Activated CD8-positive, alpha-beta T cell treated with anti-CD3 and anti-CD28 coated beads, Interleukin-2, amount 10 ng/mL, durations not matched to agents 7 days and 5 days (primary cell): ENCODE data around the gene KPNA1. TPM values are rescaled to one million over a fixed set of nuclear protein-coding genes. Genes with fewer than 3 reads are reported as not detected.
"Not testable (repeated sequence)": the region's sequence is repeated elsewhere in the genome, so short reads cannot be mapped to it uniquely, and the experiment has no call there.

ENCODE experiments used
- ATAC-seq: fragments of 150-1000 bp; cut with Tn5 transposase; one replicate; pipeline ENCODE4 v1.10.0; 2021; ENCODE audit warnings: moderate library complexity
- CTCF ChIA-PET: fragments of 350-600 bp; sonication (Branson Sonifier 250); formaldehyde crosslinking; loops from one replicate; lab custom pipeline; 2021; ENCODE audit warnings: antibody characterized with exemption; lab: Charles Lee
- POLR2A ChIA-PET: fragments of 350-600 bp; sonication (Branson Sonifier 250); formaldehyde crosslinking; loops from one replicate; lab custom pipeline; 2021; ENCODE audit warnings: antibody characterized with exemption; lab: Charles Lee
- DNase-seq: peaks from one replicate; pipeline ENCODE4 v3.0.0-alpha.2; 2020
- H3K27ac Mint-ChIP-seq: one replicate; pipeline ENCODE4 v1.8.0; 2021; ENCODE audit warnings: mild to moderate bottlenecking, mixed read lengths
- H3K27me3 Mint-ChIP-seq: one replicate; pipeline ENCODE4 v1.8.0; 2021; ENCODE audit warnings: low read depth, mixed read lengths
- H3K36me3 Mint-ChIP-seq: one replicate; pipeline ENCODE4 v1.8.0; 2021; ENCODE audit warnings: low read depth, mixed read lengths
- H3K4me1 Mint-ChIP-seq: one replicate; pipeline ENCODE4 v1.8.0; 2021; ENCODE audit warnings: low read depth, mixed read lengths
- H3K4me3 Mint-ChIP-seq: one replicate; pipeline ENCODE4 v1.8.0; 2021; ENCODE audit warnings: mild to moderate bottlenecking, mixed read lengths
- H3K9me3 Mint-ChIP-seq: one replicate; pipeline ENCODE4 v1.8.0; 2022; ENCODE audit warnings: mixed read lengths; ENCODE audit not compliant: insufficient read depth
- total RNA-seq, 2 experiments: library from RNA; stranded (reverse); gene quantifications; one replicate each; pipeline ENCODE4 v1.2.3, GENCODE V29; 2021

The KPNA1 gene
- total RNA-seq, 2 experiments from 2014 or later, result 58.8 to 60.2 TPM

GRCh38 chr3:122520861-122521260 lies 6.1 kb upstream of the KPNA1 start:
- no peak overlapping the region for H3K27ac Mint-ChIP-seq
- no peak overlapping the region for H3K4me3 Mint-ChIP-seq
- no peaks in the 10 kb centered on the region for H3K4me1 Mint-ChIP-seq
- ChIA-PET POLR2A (no interaction called here), CTCF (no interaction called here)
- no peaks in the 10 kb centered on the region for H3K9me3 Mint-ChIP-seq
- DNase-seq (no peak), ATAC-seq (no peak)
- H3K27me3 Mint-ChIP-seq, result peaks cover 5% of the 10 kb centered on the region
- peaks cover 3% of the 10 kb centered on the region for H3K36me3 Mint-ChIP-seq

DNA sequence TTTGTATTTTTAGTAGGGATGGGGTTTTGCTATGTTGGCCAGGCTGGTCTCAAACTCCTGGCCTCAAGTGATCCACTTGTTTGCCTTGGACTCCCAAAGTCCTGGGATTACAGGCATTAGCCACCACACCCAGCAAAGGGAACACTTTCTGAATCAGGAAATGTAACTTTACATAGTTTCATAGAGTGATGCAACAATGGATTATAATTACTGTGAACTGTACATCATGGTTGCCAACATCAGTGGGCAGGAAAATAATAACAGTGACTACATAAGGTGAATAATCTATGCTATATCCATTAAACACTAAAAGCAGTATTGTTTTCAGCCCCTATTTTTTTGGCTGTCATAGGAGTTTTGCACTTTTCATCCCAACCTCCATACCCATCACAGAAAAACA lies 5.0 kb upstream of the KPNA1 start:
- POLR2A ChIA-PET, result no interaction called here
- no peak for ATAC-seq
- CTCF ChIA-PET, result interaction anchor here (1.1 kb wide), 1 partner anchor 160 kb away, joined by 4 read pairs; no protein-coding TSS in a partner anchor

GRCh38 chr3:122516846-122517360 lies 2.2 kb upstream of the KPNA1 start:
- Mint-ChIP-seq H3K36me3 (peaks cover 7% of the 10 kb centered on the region), H3K4me3 (no peak overlapping the region), H3K4me1 (peaks cover 15% of the 10 kb centered on the region), H3K9me3 (no peaks in the 10 kb centered on the region), H3K27me3 (peaks cover 5% of the 10 kb centered on the region), H3K27ac (no peak overlapping the region)
- ATAC-seq (no peak), DNase-seq (no peak)
- CTCF ChIA-PET, result interaction anchor here (0.9 to 1.0 kb wide), 2 partner anchors 128 to 162 kb away, joined by 3 read pairs; no protein-coding TSS in a partner anchor
- POLR2A ChIA-PET, result interaction anchor here (0.6 kb wide), 1 partner anchor 970 kb away, joined by 3 read pairs; no protein-coding TSS in a partner anchor

More for the DNA sequence above, 5.0 kb upstream of the KPNA1 start:
- H3K27me3 Mint-ChIP-seq, result peaks cover 5% of the 10 kb centered on the region
- H3K9me3 Mint-ChIP-seq, result no peaks in the 10 kb centered on the region
- no peak overlapping the region for H3K4me3 Mint-ChIP-seq
- no peak for DNase-seq
- H3K27ac Mint-ChIP-seq, result no peak overlapping the region
- peaks cover 3% of the 10 kb centered on the region for H3K4me1 Mint-ChIP-seq
- peaks cover 3% of the 10 kb centered on the region for H3K36me3 Mint-ChIP-seq

DNA sequence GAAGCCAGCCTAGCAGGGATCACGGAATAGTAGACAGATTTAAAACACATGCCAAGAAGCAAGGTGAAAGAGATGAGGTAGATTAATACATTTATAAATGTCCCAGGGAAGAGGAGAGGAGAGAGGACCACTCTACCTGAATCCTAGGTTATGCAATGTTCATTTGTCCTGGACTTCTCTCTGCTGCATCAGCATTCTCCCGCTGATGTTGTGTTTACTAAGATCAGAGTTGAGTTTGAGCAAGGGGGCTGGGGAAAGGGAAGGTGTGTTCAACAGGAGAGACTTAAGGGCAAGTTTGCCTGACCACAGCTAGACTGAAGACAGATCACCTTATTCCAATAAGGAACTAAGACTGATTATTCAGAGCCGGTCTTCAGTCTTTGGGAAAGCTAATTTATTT lies 1.1 kb upstream of the KPNA1 start:
- no peak for DNase-seq
- Mint-ChIP-seq H3K9me3 (no peaks in the 10 kb centered on the region), H3K36me3 (peaks cover 7% of the 10 kb centered on the region), H3K4me3 (peak overlapping the region; percentile 6), H3K4me1 (peaks cover 20% of the 10 kb centered on the region), H3K27ac (no peak overlapping the region), H3K27me3 (peaks cover 5% of the 10 kb centered on the region)
- ATAC-seq, result no peak
- ChIA-PET CTCF (interaction anchor here (1.0 kb wide), 1 partner anchor 163 kb away, joined by 3 read pairs; no protein-coding TSS in a partner anchor), POLR2A (no interaction called here)

GRCh38 chr3:122515020-122515468 lies 305 bp upstream of the KPNA1 start:
- peaks cover 22% of the 10 kb centered on the region for H3K4me1 Mint-ChIP-seq
- ChIA-PET CTCF (interaction anchor here (0.8 to 1.3 kb wide), 5 partner anchors 11 to 164 kb away, joined by 3 to 8 read pairs (median 4); no protein-coding TSS in a partner anchor), POLR2A (interaction anchor here (0.6 to 1.7 kb wide), 11 partner anchors 10 to 1099 kb away, joined by 3 to 8 read pairs (median 4); partner anchors contain the start of genes DTX3L, PARP9 and WDR5B)
- peak overlapping the region; percentile 89 for H3K27ac Mint-ChIP-seq
- peak overlapping the region; percentile 76 for H3K4me3 Mint-ChIP-seq
- peaks cover 5% of the 10 kb centered on the region for H3K27me3 Mint-ChIP-seq
- no peak for ATAC-seq
- no peaks in the 10 kb centered on the region for H3K9me3 Mint-ChIP-seq
- peaks cover 6% of the 10 kb centered on the region for H3K36me3 Mint-ChIP-seq
- DNase-seq, result no peak

DNA sequence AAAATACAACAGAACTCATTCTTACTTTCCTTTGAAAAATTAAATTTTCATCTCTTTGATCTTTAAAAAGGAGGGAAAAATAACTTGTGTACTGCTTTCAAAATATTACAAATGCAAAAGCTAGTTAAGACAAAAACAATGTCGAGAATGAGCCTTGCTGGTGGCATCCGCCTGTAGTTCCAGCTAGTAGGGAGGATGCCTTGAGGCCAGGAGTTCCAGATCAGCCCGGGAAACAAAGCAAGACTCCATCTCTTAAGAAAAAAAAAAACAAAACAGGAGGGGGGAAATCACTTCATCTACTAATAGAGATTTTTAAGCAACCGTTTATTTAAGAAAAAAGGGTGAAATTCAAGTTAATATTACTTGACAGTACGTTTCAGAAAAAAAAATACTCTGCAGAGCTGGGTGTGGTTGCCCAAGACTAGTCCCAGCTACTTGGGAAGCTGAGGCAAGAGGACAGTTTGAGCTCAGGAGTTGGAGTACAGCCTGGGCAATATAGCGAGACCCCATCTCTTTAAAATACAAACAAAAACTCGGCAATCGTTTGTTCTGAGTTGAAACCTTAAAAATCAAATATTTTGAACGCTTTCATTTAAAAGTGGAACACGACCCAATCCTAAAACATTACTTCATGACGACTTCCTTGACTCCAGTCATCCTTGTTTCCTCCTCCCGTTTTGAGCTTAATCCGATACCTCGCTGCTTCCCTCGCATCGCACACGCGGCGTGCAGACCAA lies 1.2 kb downstream of the KPNA1 start:
- peaks cover 11% of the 10 kb centered on the region for H3K36me3 Mint-ChIP-seq
- H3K27ac Mint-ChIP-seq, result peak overlapping the region; percentile 77
- peaks cover 2% of the 10 kb centered on the region for H3K27me3 Mint-ChIP-seq
- ChIA-PET CTCF (interaction anchor here (1.1 to 1.3 kb wide), 4 partner anchors 10 to 129 kb away, joined by 3 to 4 read pairs (median 3); partner anchors contain the start of gene FAM162A), POLR2A (interaction anchor here (0.7 to 1.7 kb wide), 6 partner anchors 13 to 170 kb away, joined by 3 to 8 read pairs (median 4); partner anchors contain the start of genes FAM162A and WDR5B)
- no peaks in the 10 kb centered on the region for H3K9me3 Mint-ChIP-seq
- H3K4me1 Mint-ChIP-seq, result peaks cover 26% of the 10 kb centered on the region
- H3K4me3 Mint-ChIP-seq, result peak overlapping the region; percentile 76
- DNase-seq, result no peak
- no peak for ATAC-seq

GRCh38 chr3:122512284-122512683 lies 2.5 kb downstream of the KPNA1 start:
- ChIA-PET POLR2A (no interaction called here), CTCF (interaction anchor here (0.6 to 1.1 kb wide), 3 partner anchors 35 to 119 kb away, joined by 3 read pairs; no protein-coding TSS in a partner anchor)
- Mint-ChIP-seq H3K27ac (no peak overlapping the region), H3K36me3 (peaks cover 17% of the 10 kb centered on the region), H3K4me3 (no peak overlapping the region), H3K9me3 (no peaks in the 10 kb centered on the region), H3K4me1 (peaks cover 37% of the 10 kb centered on the region), H3K27me3 (no peaks in the 10 kb centered on the region)
- DNase-seq (no peak), ATAC-seq (no peak)

- Mint-ChIP-seq H3K4me3 (no peak overlapping the region), H3K9me3 (no peaks in the 10 kb centered on the region), H3K27me3 (no peaks in the 10 kb centered on the region), H3K27ac (no peak overlapping the region), H3K36me3 (peaks cover 23% of the 10 kb centered on the region), H3K4me1 (peaks cover 43% of the 10 kb centered on the region)
- ChIA-PET POLR2A (no interaction called here), CTCF (interaction anchor here (1.1 to 2.1 kb wide), 2 partner anchors 10 to 168 kb away, joined by 4 to 7 read pairs; no protein-coding TSS in a partner anchor)
- DNase-seq (no peak), ATAC-seq (no peak)
Observed at GRCh38 chr3:122510878-122511535, 3.7 kb downstream of the KPNA1 start.

DNA sequence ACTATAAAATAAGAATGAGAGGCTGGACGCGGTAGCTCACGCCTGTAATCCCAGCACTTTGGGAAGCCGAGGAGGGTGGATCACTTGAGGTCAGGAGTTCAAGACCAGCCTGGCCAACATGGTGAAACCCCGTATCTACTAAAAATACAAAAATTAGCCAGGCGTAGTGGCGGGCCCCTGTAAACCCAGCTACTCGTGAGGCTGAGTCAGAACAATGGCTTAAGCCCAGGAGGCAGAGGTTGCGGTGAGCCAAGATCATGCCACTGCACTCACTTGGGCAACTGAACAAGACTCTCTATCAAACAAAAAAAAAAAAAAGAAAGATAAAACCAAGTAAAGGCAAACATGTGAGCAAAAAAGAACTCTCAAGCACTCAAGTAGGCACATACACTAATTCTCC lies 5.8 kb downstream of the KPNA1 start:
- H3K27me3 Mint-ChIP-seq, POLR2A ChIA-PET: not testable (repeated sequence)

DNA sequence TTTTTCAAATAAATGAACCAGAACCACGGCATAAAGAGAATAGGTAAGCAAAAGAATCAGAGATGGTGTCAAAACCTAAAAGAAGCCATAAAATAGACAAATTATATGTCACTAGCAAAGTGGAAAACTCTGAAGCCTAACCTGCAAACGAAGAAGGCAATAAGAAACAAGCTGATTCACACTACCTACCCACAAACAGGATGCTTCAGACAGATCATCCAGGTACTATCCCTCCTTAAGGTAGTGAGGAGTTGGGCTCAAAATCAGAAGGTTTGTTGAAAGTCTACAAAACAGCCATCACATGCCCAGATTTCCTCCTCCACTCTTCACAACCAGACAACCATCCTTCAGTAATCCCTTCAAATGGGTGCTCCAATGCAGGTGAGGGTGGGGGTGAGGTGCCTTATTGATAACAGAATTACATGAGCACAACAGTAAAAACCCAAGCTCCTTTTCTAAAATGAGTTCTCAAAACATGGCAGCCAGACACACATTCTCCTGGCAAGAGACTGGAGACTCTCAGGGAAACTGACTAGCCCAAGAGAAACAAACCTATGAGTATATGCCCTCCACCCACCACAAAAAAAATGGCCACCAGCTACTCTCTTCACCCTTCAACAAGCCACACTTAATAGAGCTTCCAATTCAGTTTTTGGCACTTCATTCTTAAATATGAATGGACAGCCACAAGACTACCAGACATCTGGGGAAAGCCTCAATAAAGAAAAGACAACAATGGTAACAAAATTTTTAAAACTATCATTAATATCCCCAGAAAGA lies 6.4 kb downstream of the KPNA1 start:
- H3K4me3 Mint-ChIP-seq, result no peak overlapping the region
- H3K9me3 Mint-ChIP-seq, result no peaks in the 10 kb centered on the region
- ATAC-seq, result peak; percentile 51
- peaks cover 41% of the 10 kb centered on the region for H3K4me1 Mint-ChIP-seq
- ChIA-PET POLR2A (no interaction called here), CTCF (interaction anchor here (0.8 to 0.9 kb wide), 2 partner anchors 50 to 1021 kb away, joined by 3 read pairs; no protein-coding TSS in a partner anchor)
- DNase-seq, result no peak
- H3K36me3 Mint-ChIP-seq, result peaks cover 30% of the 10 kb centered on the region
- H3K27me3 Mint-ChIP-seq, result no peaks in the 10 kb centered on the region
- H3K27ac Mint-ChIP-seq, result peak overlapping the region; percentile 22

More for the DNA sequence above, 5.8 kb downstream of the KPNA1 start:
- peaks cover 42% of the 10 kb centered on the region for H3K4me1 Mint-ChIP-seq
- CTCF ChIA-PET, result interaction anchor here (0.5 to 2.1 kb wide), 4 partner anchors 10 to 1020 kb away, joined by 3 to 7 read pairs (median 3); no protein-coding TSS in a partner anchor
- not testable (repeated sequence) for H3K4me3 Mint-ChIP-seq, DNase-seq, ATAC-seq, H3K9me3 Mint-ChIP-seq, H3K27ac Mint-ChIP-seq
- H3K36me3 Mint-ChIP-seq, result peaks cover 29% of the 10 kb centered on the region
